ENCODE measurements around the gene MTUS2. TPM values are rescaled to one million over a fixed set of nuclear protein-coding genes. Genes with fewer than 3 reads are reported as not detected.

MTUS2 gene
- total and polyA plus RNA-seq, 9 of the 15 experiments (the other 6 are each of a cell fraction or from before 2014, with no cell fraction given), result 0.01 to 0.28 (median 0.06) TPM; not detected in 1

DNA sequence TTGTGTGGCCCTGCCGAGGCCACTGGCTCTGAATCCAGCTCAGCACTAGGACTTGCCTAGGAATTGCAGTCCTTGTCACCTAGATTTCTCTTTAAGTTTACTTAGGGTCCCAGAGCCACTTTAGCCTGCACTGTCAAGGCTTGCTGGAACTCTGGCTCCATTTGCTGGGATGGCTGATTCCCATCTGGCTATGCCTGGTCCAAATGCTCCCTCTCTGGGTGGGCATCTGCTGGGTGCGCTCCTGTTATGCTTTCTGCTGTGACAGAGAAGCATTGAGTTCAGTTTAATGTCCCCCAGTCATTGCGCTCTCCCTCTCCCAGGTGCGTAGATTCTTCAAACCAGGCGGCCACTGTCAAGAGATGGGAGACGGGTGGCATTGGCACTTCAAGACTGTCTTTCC is 102.2 kb downstream of the MTUS2 start:
- H3K36me3 ChIP-seq (ENCODE audit: control insufficient read depth, insufficient read depth, low read length), result no peaks in the 10 kb centered on the region
- intact Hi-C loops (cut with micrococcal nuclease) (no loop called here), in situ Hi-C loops (cut with MboI) (no loop called here)
- ChIA-PET CTCF (ENCODE audit: low intra/inter-chr PET ratio) (no interaction called here), POLR2A (interaction anchor here (0.8 kb wide), 1 partner anchor 181 kb away, joined by 3 read pairs; no protein-coding TSS in a partner anchor)
- H3K27ac ChIP-seq (ENCODE audit: extremely low read depth, low read depth, low read length), result no peak overlapping the region
- WGBS (ENCODE audit: insufficient coverage, low coverage, missing lambda C conversion rate), result 0% methylated on average over 4 of the region's 6 CpGs
- FAIRE-seq (no peak), DNase-seq (ENCODE audit: extremely low read depth in 1 of 4, low spot score in 3 of 4) (no peak), ATAC-seq (no peak)
- no peaks in the 10 kb centered on the region for H3K9me1 ChIP-seq (ENCODE audit: control insufficient read depth, insufficient read depth, low read length)
- H4K20me1 ChIP-seq (replicated peaks; ENCODE audit: control insufficient read depth, insufficient read depth, low read length), result no peaks in the 10 kb centered on the region
- H3K4me3 ChIP-seq, result no peak overlapping the region
- H3K4me1 ChIP-seq (replicated peaks in 1 of 2; ENCODE audit: control insufficient read depth in 2 of 2, insufficient read depth in 2 of 2, low read length in 2 of 2), result no peaks in the 10 kb centered on the region
- BruUV-seq (replicated peaks), result no TSS peak
- H3K79me2 ChIP-seq (ENCODE audit: control insufficient read depth, insufficient read depth, low read length), result no peaks in the 10 kb centered on the region
- TF ChIP-seq, protein P1, sequence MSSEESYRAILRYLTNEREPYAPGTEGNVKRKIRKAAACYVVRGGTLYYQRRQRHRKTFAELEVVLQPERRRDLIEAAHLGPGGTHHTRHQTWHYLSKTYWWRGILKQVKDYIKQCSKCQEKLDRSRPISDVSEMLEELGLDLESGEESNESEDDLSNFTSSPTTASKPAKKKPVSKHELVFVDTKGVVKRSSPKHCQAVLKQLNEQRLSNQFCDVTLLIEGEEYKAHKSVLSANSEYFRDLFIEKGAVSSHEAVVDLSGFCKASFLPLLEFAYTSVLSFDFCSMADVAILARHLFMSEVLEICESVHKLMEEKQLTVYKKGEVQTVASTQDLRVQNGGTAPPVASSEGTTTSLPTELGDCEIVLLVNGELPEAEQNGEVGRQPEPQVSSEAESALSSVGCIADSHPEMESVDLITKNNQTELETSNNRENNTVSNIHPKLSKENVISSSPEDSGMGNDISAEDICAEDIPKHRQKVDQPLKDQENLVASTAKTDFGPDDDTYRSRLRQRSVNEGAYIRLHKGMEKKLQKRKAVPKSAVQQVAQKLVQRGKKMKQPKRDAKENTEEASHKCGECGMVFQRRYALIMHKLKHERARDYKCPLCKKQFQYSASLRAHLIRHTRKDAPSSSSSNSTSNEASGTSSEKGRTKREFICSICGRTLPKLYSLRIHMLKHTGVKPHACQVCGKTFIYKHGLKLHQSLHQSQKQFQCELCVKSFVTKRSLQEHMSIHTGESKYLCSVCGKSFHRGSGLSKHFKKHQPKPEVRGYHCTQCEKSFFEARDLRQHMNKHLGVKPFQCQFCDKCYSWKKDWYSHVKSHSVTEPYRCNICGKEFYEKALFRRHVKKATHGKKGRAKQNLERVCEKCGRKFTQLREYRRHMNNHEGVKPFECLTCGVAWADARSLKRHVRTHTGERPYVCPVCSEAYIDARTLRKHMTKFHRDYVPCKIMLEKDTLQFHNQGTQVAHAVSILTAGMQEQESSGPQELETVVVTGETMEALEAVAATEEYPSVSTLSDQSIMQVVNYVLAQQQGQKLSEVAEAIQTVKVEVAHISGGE (CRISPR knock-in tag; IDR thresholded peaks at IDR 0.05), result no peak
- TF ChIP-seq ZNF134 (CRISPR knock-in tag; conservative IDR thresholded peaks at IDR 0.05), result no peak
- TF ChIP-seq, protein P2, sequence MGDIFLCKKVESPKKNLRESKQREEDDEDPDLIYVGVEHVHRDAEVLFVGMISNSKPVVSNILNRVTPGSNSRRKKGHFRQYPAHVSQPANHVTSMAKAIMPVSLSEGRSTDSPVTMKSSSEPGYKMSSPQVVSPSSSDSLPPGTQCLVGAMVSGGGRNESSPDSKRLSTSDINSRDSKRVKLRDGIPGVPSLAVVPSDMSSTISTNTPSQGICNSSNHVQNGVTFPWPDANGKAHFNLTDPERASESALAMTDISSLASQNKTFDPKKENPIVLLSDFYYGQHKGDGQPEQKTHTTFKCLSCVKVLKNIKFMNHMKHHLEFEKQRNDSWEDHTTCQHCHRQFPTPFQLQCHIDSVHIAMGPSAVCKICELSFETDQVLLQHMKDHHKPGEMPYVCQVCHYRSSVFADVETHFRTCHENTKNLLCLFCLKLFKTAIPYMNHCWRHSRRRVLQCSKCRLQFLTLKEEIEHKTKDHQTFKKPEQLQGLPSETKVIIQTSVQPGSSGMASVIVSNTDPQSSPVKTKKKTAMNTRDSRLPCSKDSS (IDR thresholded peaks at IDR 0.05; ENCODE audit: low read depth, partially characterized antibody), result no peak
- no peak for TF ChIP-seq ZNF239 (CRISPR knock-in tag; IDR thresholded peaks at IDR 0.05)
- TF ChIP-seq ELF4 (CRISPR knock-in tag; IDR thresholded peaks at IDR 0.05), result no peak
- TF ChIP-seq ZNF165 (CRISPR knock-in tag; IDR thresholded peaks at IDR 0.05; ENCODE audit: borderline replicate concordance), result no peak
- no peak for TF ChIP-seq GTF2F1 (IDR thresholded peaks at IDR 0.05; ENCODE audit: low read depth, low read length)
- TF ChIP-seq ZNF212 (CRISPR knock-in tag; IDR thresholded peaks at IDR 0.05), result no peak
- TF ChIP-seq RBM39 (optimal IDR thresholded peaks at IDR 0.05; ENCODE audit: low read depth, low read length), result no peak
- TF ChIP-seq SPI1 (IDR thresholded peaks at IDR 0.05; ENCODE audit: borderline replicate concordance, low read depth, low read length), result no peak
- no peaks in the 10 kb centered on the region for H3K27me3 ChIP-seq (ENCODE audit: control insufficient read depth in 2 of 2, insufficient read depth in 2 of 2, low read length in 2 of 2)
- no peaks in the 10 kb centered on the region for H3K9me3 ChIP-seq (replicated peaks; ENCODE audit: control insufficient read depth, insufficient read depth, low read depth, low read length)
- H2AFZ ChIP-seq (ENCODE audit: low read depth, low read length), result no peak overlapping the region
- H3K4me2 ChIP-seq (ENCODE audit: insufficient read depth, low read length), result no peak overlapping the region
- no peak overlapping the region for H3K9ac ChIP-seq (ENCODE audit: insufficient read depth in 1 of 2, low read depth in 2 of 2, low read length in 2 of 2)

All from K562 (cell line).